B cell (primary cell): ENCODE results near the gene NDUFS6. TPM values are rescaled to one million over a fixed set of nuclear protein-coding genes. Genes with fewer than 3 reads are reported as not detected.

Experiments
- ATAC-seq: fragments of 200-7000 bp; cut with Tn5 transposase; one replicate; pipeline ENCODE4 v1.10.0; 2021; ENCODE audit warnings: low read depth, mild to moderate bottlenecking, moderate number of reproducible peaks, moderate library complexity
- CTCF ChIA-PET: fragments of 350-600 bp; sonication (Branson Sonifier 250); formaldehyde crosslinking; loops from one replicate; lab custom pipeline; 2021; ENCODE audit warnings: antibody characterized with exemption, inconsistent platforms; lab: Charles Lee
- POLR2A ChIA-PET: fragments of 350-600 bp; sonication (Branson Sonifier 250); formaldehyde crosslinking; loops from one replicate; lab custom pipeline; 2021; ENCODE audit warnings: antibody characterized with exemption; lab: Charles Lee
- DNase-seq: peaks from one replicate; pipeline ENCODE4 v3.0.0; 2013
- H2AFZ ChIP-seq: 2 replicates; pipeline ENCODE4 v1.6.1; 2012; ENCODE audit warnings: mild to moderate bottlenecking, low read depth, low read length; ENCODE audit not compliant: insufficient read depth, poor library complexity, severe bottlenecking
- H3K27ac ChIP-seq, 2 donors: 1 replicate in 1 of 2; 2 replicates in 1 of 2; pipeline ENCODE4 v1.5.1; 2012 to 2013; ENCODE audit warnings: low read length in 2 of 2, mild to moderate bottlenecking in 2 of 2, moderate library complexity in 1 of 2
- H3K27me3 ChIP-seq, 4 experiments: fragments of 200-600 bp in 1 of 4; sonication (generic) in 1 of 4; replicated peaks in 1 of 4; 1 replicate in 2 of 4; 2 replicates in 2 of 4; pipeline versions ENCODE4 v1.6.1 to v1.7.0; 2013 to 2016; ENCODE audit warnings: low read length in 3 of 4, mild to moderate bottlenecking in 2 of 4, mixed read lengths in 1 of 4, moderate library complexity in 1 of 4; ENCODE audit not compliant: insufficient read depth in 4 of 4, control insufficient read depth in 3 of 4; ENCODE audit errors: control extremely low read depth in 1 of 4
- H3K36me3 ChIP-seq, 2 experiments: replicated peaks in 1 of 2; 1 replicate in 1 of 2; 2 replicates in 1 of 2; pipeline versions ENCODE4 v1.6.1 to v1.7.1; 2013; ENCODE audit warnings: low read length in 1 of 2; ENCODE audit not compliant: insufficient read depth in 2 of 2, control insufficient read depth in 1 of 2; ENCODE audit errors: control extremely low read depth in 1 of 2, extremely low read depth in 1 of 2
- H3K4me1 ChIP-seq, 2 donors: fragments of 200-600 bp in 1 of 2; sonication (generic) in 1 of 2; 1 replicate in 1 of 2; 2 replicates in 1 of 2; pipeline versions ENCODE4 v1.5.1 to v1.6.1; 2013 to 2017; ENCODE audit warnings: low read length in 2 of 2; ENCODE audit not compliant: control insufficient read depth in 2 of 2, insufficient read depth in 2 of 2
- H3K4me2 ChIP-seq: replicated peaks from 2 replicates; pipeline ENCODE3; 2012; ENCODE audit warnings: mild to moderate bottlenecking, low read depth, low read length; ENCODE audit not compliant: poor library complexity, severe bottlenecking
- H3K4me3 ChIP-seq, 5 experiments: fragments of 200-600 bp in 1 of 5; sonication (generic) in 1 of 5; 1 replicate in 3 of 5; 2 replicates in 2 of 5; pipeline versions ENCODE4 v1.5.1 to v1.7.0; 2011 to 2016; ENCODE audit warnings: low read length in 4 of 5, mild to moderate bottlenecking in 4 of 5, low read depth in 2 of 5, control low read depth in 1 of 5, moderate library complexity in 1 of 5; ENCODE audit not compliant: insufficient read depth in 1 of 5; ENCODE audit errors: control extremely low read depth in 1 of 5, extremely low read depth in 1 of 5
- H3K79me2 ChIP-seq: fragments of 200-600 bp; sonication (generic); one replicate; pipeline ENCODE4 v1.6.0; 2016; ENCODE audit warnings: low read length; ENCODE audit not compliant: control insufficient read depth, insufficient read depth
- H3K9ac ChIP-seq: fragments of 200-600 bp; sonication (generic); 2 replicates; pipeline ENCODE4 v1.6.1; 2017; ENCODE audit warnings: mild to moderate bottlenecking, low read length, moderate library complexity
- H3K9me3 ChIP-seq, 3 donors: one replicate each; pipeline versions ENCODE4 v1.6.1 to v1.7.1; 2013; ENCODE audit warnings: low read length in 2 of 3; ENCODE audit not compliant: control insufficient read depth in 2 of 3, insufficient read depth in 1 of 3; ENCODE audit errors: control extremely low read depth in 1 of 3
- H4K20me1 ChIP-seq: 2 replicates; pipeline ENCODE4 v1.6.0; 2012; ENCODE audit warnings: mild to moderate bottlenecking, low read length; ENCODE audit not compliant: insufficient read depth, control insufficient read depth, poor library complexity, severe bottlenecking
- H3K27ac Mint-ChIP-seq: one replicate; pipeline ENCODE4 v1.8.0; 2021; ENCODE audit warnings: mixed read lengths
- H3K27me3 Mint-ChIP-seq: one replicate; pipeline ENCODE4 v1.8.0; 2021; ENCODE audit warnings: mixed read lengths
- H3K4me1 Mint-ChIP-seq: one replicate; pipeline ENCODE4 v1.8.0; 2021; ENCODE audit warnings: mixed read lengths
- H3K4me3 Mint-ChIP-seq: one replicate; pipeline ENCODE4 v1.8.0; 2021; ENCODE audit warnings: mixed read lengths
- H3K9me3 Mint-ChIP-seq: one replicate; pipeline ENCODE4 v1.8.0; 2022; ENCODE audit warnings: mixed read lengths; ENCODE audit not compliant: insufficient read depth
- EZH2 ChIP-seq: IDR thresholded peaks from 2 replicates; pipeline ENCODE4 v1.6.1; 2012; ENCODE audit warnings: borderline replicate concordance, low read depth, mild to moderate bottlenecking, moderate library complexity, low read length; ENCODE audit not compliant: insufficient read depth, poor library complexity, severe bottlenecking
- WGBS: methylation state at CpG from one replicate; pipeline ENCODE4 v1.1.5; 2013; ENCODE audit warnings: missing lambda C conversion rate; ENCODE audit not compliant: insufficient coverage; 5-methylcytosine and 5-hydroxymethylcytosine counted together
- intact Hi-C: fragments of 100-400 bp; cut with micrococcal nuclease; formaldehyde crosslinking; loops from one replicate; pipeline ENCODE4 v1.10.0; 2022
- polyA plus RNA-seq: library from polyadenylated mRNA; depleted of rRNA; stranded (reverse); fragments of >200 nt; gene quantifications from 2 replicates; pipeline ENCODE4 v1.2.3, GENCODE V29; 2012
- total RNA-seq, 2 donors: library from RNA; stranded (reverse); fragments of 120-200 nt in 1 of 2; gene quantifications; 1 replicate in 1 of 2; 2 replicates in 1 of 2; pipeline versions ENCODE4 v1.2.3 to v1.2.4, GENCODE V29; 2013 to 2022
- TF ChIP-seq, protein P1 (sequence below): fragments of 200-600 bp; IDR thresholded peaks from one replicate; pipeline ENCODE4 v1.8.0; 2022; ENCODE audit warnings: antibody characterized with exemption, mild to moderate bottlenecking

The NDUFS6 gene
- total and polyA plus RNA-seq, 2 donors (not counting 1 experiment from before 2014, with no cell fraction given) = 16.9 to 18.0 TPM

DNA sequence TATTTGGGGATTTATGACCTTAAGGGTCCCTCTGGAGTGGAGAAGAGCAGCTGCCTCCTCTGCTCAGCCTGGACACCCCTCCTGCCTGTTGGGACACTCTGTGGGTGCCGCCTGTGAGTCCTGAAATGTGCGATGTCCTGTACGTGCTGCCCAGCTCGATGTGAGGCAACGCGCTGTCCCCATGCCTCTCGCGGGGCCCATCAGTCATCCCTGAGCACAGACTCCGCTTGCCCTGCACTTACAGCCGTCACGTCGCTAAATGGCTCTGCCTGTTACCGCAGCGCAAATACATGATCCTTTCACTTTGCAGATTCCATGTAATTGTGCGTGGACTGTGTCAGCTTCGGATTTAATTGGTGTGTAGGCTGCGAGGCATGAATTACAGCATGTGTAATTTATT lies 54.4 kb downstream of the NDUFS6 start:
- CTCF ChIA-PET = no interaction called here
- TF ChIP-seq EZH2 = no peak
- TF ChIP-seq, protein P1, sequence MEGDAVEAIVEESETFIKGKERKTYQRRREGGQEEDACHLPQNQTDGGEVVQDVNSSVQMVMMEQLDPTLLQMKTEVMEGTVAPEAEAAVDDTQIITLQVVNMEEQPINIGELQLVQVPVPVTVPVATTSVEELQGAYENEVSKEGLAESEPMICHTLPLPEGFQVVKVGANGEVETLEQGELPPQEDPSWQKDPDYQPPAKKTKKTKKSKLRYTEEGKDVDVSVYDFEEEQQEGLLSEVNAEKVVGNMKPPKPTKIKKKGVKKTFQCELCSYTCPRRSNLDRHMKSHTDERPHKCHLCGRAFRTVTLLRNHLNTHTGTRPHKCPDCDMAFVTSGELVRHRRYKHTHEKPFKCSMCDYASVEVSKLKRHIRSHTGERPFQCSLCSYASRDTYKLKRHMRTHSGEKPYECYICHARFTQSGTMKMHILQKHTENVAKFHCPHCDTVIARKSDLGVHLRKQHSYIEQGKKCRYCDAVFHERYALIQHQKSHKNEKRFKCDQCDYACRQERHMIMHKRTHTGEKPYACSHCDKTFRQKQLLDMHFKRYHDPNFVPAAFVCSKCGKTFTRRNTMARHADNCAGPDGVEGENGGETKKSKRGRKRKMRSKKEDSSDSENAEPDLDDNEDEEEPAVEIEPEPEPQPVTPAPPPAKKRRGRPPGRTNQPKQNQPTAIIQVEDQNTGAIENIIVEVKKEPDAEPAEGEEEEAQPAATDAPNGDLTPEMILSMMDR = no peak
- H3K9me3 Mint-ChIP-seq = no peaks in the 10 kb centered on the region
- H3K27ac Mint-ChIP-seq = no peak overlapping the region
- H4K20me1 ChIP-seq = no peaks in the 10 kb centered on the region
- H2AFZ ChIP-seq = no peak overlapping the region
- no peak for ATAC-seq
- H3K4me1 Mint-ChIP-seq = no peaks in the 10 kb centered on the region
- DNase-seq = no peak
- no peak overlapping the region for H3K4me2 ChIP-seq
- no peaks in the 10 kb centered on the region for H3K36me3 ChIP-seq
- WGBS = 90% methylated on average over 14 of the region's 17 CpGs
- peaks cover 0 to 2% (median 0%) of the 10 kb centered on the region in 3 donors for H3K9me3 ChIP-seq
- POLR2A ChIA-PET = no interaction called here
- intact Hi-C loops = no loop called here
- H3K4me1 ChIP-seq = no peaks in the 10 kb centered on the region
- peaks cover 0 to 20% (median 2%) of the 10 kb centered on the region in 4 experiments for H3K27me3 ChIP-seq
- peaks cover 27% of the 10 kb centered on the region for H3K27me3 Mint-ChIP-seq
- H3K4me3 ChIP-seq = no peak overlapping the region
- no peak overlapping the region for H3K27ac ChIP-seq
- H3K79me2 ChIP-seq = no peaks in the 10 kb centered on the region
- no peak overlapping the region for H3K9ac ChIP-seq
- H3K4me3 Mint-ChIP-seq = no peak overlapping the region

- no peaks in the 10 kb centered on the region for H3K4me1 Mint-ChIP-seq
- Histone ChIP-seq H2AFZ (no peak overlapping the region), H3K27ac (no peak overlapping the region), H3K4me3 (no peak overlapping the region), H3K36me3 (no peaks in the 10 kb centered on the region), H3K9ac (no peak overlapping the region), H3K4me1 (no peaks in the 10 kb centered on the region), H3K9me3 (peaks cover 0 to 2% (median 0%) of the 10 kb centered on the region in 3 donors), H4K20me1 (no peaks in the 10 kb centered on the region), H3K27me3 (peaks cover 0 to 12% (median under 1%) of the 10 kb centered on the region in 4 experiments), H3K79me2 (no peaks in the 10 kb centered on the region), H3K4me2 (no peak overlapping the region)
- ATAC-seq (no peak), DNase-seq (no peak)
- intact Hi-C loops = no loop called here
- no peaks in the 10 kb centered on the region for H3K9me3 Mint-ChIP-seq
- ChIA-PET CTCF (no interaction called here), POLR2A (no interaction called here)
- no peak overlapping the region for H3K27ac Mint-ChIP-seq
- TF ChIP-seq, protein P1 = no peak
- TF ChIP-seq EZH2 = no peak
- WGBS = 79% methylated on average over 49 of the region's 49 CpGs
- H3K27me3 Mint-ChIP-seq = peaks cover 24% of the 10 kb centered on the region
- no peak overlapping the region for H3K4me3 Mint-ChIP-seq
Observed at GRCh38 chr5:1856596-1857255, 55.5 kb downstream of the NDUFS6 start.
